22Rv1 (cell line): ENCODE results near the gene ZACN.

Experiments used
- H3K27ac ChIP-seq: fragments of 450-650 bp; 2 replicates; pipeline ENCODE4 v1.5.1; 2017
- ZFX ChIP-seq: fragments of 450-650 bp; IDR thresholded peaks from 2 replicates; pipeline ENCODE4 v1.6.1; 2017; ENCODE audit warnings: antibody characterized with exemption, borderline replicate concordance
- TF ChIP-seq, protein P1 (sequence below): fragments of 450-650 bp; IDR thresholded peaks from 2 replicates; pipeline ENCODE4 v1.5.1; 2017; ENCODE audit warnings: mild to moderate bottlenecking

ZACN gene

DNA sequence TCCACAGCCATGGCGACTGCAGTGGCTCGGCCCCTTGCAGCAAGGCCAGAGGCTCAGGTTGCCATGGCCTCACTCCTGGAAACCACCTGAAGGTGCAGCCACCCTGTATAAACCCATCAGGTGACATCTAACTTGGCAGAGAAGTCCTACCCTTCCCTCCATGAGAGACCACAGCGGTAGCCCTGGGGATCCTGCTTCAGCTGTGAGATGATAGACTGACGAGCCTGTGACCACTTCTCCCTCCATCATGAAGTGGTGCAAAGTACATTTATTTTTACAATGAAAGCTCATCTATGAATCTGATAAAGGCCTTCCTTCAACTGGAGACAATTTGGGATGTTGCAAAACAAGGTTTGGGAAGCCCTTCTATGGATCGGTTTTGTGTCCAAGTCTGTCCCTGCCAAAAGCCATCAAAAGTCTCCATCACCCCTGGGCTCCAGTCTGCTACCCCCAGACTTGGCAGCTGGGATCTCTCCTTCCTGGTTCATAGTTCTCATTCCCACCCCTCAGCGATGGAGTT lies 1.8 kb downstream of the ZACN start:
- no peak for TF ChIP-seq ZFX
- TF ChIP-seq, protein P1, sequence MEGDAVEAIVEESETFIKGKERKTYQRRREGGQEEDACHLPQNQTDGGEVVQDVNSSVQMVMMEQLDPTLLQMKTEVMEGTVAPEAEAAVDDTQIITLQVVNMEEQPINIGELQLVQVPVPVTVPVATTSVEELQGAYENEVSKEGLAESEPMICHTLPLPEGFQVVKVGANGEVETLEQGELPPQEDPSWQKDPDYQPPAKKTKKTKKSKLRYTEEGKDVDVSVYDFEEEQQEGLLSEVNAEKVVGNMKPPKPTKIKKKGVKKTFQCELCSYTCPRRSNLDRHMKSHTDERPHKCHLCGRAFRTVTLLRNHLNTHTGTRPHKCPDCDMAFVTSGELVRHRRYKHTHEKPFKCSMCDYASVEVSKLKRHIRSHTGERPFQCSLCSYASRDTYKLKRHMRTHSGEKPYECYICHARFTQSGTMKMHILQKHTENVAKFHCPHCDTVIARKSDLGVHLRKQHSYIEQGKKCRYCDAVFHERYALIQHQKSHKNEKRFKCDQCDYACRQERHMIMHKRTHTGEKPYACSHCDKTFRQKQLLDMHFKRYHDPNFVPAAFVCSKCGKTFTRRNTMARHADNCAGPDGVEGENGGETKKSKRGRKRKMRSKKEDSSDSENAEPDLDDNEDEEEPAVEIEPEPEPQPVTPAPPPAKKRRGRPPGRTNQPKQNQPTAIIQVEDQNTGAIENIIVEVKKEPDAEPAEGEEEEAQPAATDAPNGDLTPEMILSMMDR = no peak
- H3K27ac ChIP-seq = no peak overlapping the region

DNA sequence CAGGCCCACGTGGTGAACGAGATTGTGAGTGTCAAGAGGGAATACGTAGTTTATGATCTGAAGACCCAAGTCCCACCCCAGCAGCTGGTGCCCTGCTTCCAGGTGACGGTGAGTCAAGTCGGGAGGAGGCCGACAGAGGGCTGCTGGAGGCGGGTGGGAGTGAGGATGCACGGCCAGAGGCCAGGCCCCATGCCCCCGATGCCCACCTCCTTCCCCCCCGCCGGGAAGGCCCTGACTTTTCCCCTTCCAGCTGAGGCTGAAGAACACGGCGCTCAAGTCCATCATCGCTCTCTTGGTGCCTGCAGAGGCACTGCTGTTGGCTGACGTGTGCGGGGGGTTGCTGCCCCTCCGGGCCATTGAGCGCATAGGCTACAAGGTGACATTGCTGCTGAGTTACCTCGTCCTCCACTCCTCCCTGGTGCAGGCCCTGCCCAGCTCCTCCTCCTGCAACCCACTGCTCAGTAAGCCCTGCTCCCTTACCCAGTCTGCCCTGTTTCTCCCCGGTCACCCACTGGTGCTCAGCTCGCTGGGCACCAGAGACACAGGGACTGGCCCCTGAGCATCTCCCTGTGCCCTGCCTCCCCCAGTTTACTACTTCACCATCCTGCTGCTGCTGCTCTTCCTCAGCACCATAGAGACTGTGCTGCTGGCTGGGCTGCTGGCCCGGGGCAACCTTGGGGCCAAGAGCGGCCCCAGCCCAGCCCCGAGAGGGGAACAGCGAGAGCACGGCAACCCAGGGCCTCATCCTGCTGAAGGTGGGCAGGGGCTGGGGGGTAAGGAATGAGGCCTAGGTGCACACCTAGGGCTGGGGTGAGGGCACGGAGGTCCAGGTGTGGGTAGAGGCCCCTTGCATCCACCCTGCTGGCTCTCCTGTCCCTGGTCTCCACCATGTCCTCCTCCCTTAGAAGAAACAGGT lies 2.6 kb downstream of the ZACN start:
- TF ChIP-seq ZFX = no peak
- TF ChIP-seq, protein P1 = no peak

DNA sequence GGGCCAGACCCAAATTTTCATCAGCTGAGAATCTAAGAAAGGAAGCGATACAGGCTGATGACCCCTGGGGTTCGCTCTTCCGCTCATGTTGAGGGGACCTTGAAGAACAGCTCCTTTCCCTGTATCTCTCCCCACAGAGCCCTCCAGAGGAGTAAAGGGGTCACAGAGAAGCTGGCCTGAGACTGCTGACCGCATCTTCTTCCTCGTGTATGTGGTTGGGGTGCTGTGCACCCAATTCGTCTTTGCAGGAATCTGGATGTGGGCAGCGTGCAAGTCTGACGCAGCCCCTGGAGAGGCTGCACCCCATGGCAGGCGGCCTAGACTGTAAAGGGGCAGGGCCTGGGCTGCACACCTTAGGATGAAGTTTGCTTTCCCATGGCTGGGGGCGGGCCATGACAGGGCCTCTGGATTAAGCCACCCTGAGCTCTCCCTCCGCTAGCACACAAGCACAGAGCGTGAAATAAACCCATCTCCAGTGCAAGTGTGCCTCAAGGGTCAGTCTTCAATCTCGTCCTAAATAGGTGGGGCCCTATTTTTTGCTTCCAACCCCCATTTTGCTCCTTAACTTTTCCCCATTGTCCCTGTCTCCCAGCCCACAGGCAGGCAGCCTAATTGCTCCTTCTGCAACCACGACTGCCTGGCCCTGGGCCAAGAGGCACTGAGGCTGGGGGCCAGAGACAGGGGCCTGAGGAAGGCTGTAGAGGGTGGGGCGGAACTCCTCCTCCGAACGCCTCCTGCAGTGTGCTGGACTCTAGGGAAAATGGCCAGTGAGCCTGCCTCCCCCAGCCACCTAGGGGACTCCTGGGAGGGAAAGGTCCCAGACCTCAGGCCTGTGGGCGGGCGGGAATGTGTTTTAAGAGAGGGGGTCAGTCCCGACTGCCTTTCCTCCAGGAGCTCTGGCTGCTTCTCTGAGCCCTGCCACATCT lies 3.6 kb downstream of the ZACN start:
- no peak overlapping the region for H3K27ac ChIP-seq
- TF ChIP-seq ZFX = no peak
- TF ChIP-seq, protein P1 = no peak

More for the DNA sequence above, 2.6 kb downstream of the ZACN start:
- no peak overlapping the region for H3K27ac ChIP-seq

DNA sequence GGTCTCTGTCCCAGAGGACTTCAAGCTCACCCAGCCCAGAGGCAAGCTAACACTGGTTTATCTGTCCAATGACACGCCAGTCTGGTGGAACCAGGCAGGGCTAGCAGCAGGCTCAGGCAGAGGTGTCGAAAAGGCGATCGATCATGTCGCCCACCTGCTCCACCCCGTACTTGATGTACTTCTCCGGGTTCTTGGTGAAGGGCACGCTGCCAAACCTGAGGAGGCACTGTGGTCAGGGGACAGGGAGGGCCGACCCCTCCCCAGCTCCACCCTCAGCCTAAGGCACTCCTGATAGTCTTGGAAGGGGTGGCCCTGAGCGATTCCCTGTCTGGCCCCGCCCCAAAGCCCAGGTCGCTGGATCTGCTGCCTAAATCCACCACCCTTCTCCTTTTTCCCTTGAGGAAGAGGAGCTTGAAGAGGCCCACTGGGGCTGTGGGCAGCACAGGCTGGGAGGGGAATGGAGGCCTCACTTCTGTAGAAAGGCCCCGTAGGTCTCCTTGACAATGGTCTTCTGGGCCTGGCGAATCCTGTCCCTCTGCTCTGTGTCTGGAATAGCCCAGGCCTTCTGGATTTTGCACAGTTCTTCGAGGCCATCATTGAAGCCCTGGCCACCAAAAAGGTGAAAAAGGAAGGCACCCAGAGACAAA lies 4.7 kb downstream of the ZACN start:
- H3K27ac ChIP-seq = no peak overlapping the region
- TF ChIP-seq, protein P1 = no peak
- TF ChIP-seq ZFX = no peak

DNA sequence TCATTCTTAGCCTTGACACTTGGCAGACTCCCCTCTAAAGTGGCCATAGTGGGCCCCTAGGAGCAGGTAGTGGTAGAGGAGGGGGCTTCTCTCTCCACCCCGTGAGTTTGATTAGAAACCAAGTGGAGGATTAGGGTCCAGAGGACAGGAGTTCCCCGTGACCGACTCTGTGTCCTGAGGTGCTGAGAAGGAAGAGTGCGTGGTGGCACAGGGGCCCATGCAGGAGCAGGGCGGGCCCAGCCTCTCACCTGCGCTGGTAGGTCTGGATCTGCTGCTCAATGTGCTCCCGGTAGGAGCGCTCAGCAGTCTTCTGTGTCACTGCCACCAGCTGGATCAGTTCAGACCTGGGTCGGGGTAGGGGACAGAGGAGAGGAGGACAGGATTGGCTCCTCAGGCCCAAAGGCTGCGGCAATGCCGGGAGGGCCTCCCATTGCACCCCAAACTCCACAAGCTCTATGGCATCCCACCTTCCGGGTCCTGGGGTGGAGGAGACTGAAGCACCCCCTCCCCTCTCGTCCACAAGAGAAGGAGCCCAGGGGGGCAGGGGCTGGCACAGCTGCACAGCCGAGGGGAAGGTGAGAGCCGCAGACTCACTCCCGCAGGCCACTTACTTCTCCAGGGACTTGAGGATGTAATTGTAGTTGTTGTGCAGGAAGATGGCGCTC lies 6.2 kb downstream of the ZACN start:
- no peak for TF ChIP-seq ZFX
- TF ChIP-seq, protein P1 = no peak
- no peak overlapping the region for H3K27ac ChIP-seq

DNA sequence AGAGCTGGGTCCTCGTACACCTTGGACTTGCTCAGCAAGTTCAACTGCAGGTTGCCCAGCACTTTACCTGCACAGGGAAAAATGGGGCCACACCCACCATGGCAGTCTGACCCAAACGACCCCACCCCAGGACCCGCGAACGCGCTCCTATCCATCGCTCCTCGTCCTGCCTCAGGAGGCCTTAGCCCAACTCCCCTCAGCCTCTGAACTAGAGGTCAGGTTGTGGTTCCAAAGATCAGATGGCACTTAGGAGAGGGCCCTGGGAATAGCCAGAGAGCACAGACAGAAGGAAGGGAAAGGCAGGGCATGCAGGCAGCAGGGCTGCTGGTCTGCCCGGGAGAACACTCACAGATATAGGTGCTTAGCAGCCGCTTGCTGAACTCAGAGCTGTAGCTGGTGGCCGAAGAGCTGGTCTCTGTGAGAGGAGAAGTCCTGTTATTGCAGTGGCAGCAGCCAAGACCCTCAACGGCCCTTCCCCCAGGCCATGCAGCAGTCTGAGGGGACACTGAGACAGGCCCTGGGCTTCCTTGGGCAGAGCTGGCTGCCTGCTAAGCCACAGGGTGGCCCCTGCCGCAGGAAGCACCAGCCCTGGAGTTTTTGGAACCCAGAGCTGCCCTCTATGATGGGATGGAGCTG lies 6.9 kb downstream of the ZACN start:
- no peak for TF ChIP-seq ZFX
- TF ChIP-seq, protein P1 = no peak
- no peak overlapping the region for H3K27ac ChIP-seq
